ENCODE results near the gene COX7B.
"Not testable (repeated sequence)": the region's sequence is repeated elsewhere in the genome, so short reads cannot be mapped to it uniquely, and the experiment has no call there.

Gene COX7B, protein sequence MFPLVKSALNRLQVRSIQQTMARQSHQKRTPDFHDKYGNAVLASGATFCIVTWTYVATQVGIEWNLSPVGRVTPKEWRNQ

GRCh38 chrX:77899081-77899828, at the start of gene COX7B:
COX7B (plus strand) TSS chrX:77899468; CDS start chrX:77899554, 86 bp downstream.
- peak; percentile 45 for DNase-seq (ENCODE audit: low read depth)

- no peak for DNase-seq (ENCODE audit: low read depth)
Measured at GRCh38 chrX:77875372-77875771, 23.9 kb upstream of the COX7B start.

GRCh38 chrX:77881418-77881817, 17.9 kb upstream of the COX7B start:
- not testable (repeated sequence) for DNase-seq (ENCODE audit: low read depth)

- no peak for DNase-seq (ENCODE audit: low read depth)
Measured at GRCh38 chrX:77892887-77893286, 6.4 kb upstream of the COX7B start.

GRCh38 chrX:77893713-77894112, 5.6 kb upstream of the COX7B start:
- DNase-seq (ENCODE audit: low read depth) = no peak

DNA sequence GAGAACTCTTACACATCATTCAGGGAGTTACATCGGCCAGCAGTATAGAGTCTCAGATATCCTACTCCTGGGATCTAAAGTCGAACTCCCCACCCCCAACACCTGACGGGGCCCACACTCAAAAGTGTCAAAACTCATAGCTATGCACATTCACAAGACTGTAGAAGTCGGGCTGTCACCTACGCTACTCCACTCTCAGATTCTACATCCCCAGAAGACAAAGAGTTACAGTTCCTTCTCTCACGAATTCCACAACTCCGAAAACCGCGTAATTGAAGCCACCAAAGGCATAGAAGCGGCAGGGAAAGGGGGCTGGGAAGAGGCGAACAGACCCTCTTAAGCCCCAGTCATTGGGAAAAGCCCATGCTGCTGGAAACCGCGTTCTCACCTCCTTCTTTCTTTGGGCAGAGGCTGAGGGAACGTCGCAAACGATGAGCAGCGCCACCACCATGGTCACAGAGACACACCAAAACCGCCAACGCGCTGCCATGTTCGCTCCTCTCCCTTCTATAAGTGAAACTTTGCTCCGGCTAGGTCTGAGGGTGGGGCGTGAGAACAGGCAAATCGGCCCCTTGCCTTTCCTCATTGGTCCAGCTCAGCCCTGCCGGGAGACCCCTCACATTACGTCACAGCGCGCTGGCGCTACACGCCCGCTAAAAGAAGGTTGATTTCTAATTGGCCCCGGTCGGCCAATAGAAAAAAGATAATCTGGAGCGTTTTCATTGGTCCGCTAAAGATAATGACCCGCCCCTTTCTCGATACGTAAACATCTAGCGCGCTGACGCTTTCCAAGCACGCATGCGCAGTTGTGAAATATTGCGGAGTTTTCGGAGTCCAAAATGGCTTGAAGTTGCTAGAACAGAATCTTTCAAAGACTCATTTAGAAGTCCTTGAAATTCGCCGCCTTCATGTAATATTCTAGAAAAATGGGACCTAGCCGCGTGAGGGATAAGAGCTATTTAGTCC, 4.1 kb upstream of the COX7B start, which contains the start of gene MAGT1:
TSS of gene MAGT1 (minus strand) at position 515 of the 966 bp plus-strand sequence. CDS start at position 490, 25 bp downstream.
- DNase-seq (ENCODE audit: low read depth) = peak; percentile 82

DNA sequence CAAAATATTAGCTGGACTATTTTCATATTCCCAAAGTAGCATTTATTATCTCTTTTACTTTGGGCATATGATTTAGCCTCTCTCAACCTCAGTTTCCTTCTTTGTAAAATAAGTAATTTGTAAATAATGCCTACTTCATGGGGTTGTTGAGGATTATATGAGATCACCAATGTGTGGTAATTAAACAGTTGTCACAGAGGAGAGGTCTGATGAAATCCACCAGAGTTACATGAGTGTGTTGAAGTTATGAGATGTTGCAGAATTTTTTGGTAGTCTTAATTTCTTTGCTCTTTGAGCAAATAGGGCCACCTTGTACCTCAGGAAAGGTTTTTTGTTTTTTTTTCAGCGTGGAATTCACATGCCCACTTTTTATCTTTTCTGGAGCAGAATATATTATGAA, 1.4 kb downstream of the COX7B start:
- DNase-seq (ENCODE audit: low read depth) = no peak

DNA sequence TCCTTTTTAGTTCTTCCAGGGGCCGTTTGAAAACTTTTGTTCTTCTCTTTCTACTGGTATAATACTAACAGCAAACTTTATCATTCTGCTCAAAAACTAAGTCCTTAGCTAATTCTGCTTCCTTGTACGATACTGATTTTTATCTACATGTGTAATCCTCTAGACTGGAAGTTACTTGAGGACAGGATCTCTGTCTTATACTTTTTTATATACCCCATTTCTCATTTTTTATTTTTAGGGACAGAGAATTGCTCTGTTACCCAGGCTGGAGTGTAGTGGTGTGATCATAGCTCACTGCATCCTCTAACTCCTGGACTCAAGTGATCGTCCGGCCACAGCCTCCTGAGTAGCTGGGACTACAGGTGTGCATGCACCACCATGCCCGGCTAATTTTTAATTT, 2.2 kb downstream of the COX7B start:
- DNase-seq (ENCODE audit: low read depth) = no peak

DNA sequence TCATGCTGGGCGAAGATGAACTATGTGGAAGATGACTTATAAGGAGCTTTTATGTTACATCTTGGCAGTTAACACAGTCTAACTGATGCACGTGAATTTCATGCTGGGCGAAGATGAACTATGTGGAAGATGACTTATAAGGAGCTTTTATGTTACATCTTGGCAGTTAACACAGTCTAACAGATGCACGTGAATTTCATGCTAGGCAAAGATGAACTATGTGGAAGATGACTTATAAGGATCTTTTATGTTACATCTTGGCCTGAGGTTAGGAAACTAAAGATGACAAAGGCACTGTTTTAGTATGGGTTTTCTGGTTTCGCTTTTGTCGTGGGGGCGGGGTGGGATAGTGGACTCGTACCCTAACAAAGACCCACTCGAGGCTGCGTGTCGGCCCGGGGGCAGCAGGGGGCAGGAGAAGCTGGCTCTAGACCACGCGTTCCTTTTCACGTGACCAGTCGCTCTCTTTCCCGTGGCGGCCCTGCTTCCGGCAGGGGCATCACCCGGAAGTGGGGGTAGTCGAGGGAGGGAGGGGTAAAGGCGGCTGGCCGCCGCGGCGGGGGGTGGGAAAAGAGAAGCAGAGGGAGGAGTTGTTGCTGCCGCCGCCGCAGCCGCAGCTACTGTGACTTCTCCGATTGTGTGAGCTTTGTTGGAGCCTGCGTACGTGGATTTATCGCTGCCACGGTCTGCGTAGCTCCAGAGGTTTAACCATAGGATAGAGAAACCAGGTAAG, 11.0 kb downstream of the COX7B start, which contains the start of gene ATP7A:
TSS of gene ATP7A (plus strand) at position 586 of the 733 bp plus-strand sequence. CDS start 60,949 bp downstream, outside the sequence.
- peak; percentile 86 for DNase-seq (ENCODE audit: low read depth)

GRCh38 chrX:77917294-77917933, 18.1 kb downstream of the COX7B start:
- DNase-seq (ENCODE audit: low read depth) = no peak

GRCh38 chrX:77918568-77918967, 19.3 kb downstream of the COX7B start:
- no peak for DNase-seq (ENCODE audit: low read depth)

DNA sequence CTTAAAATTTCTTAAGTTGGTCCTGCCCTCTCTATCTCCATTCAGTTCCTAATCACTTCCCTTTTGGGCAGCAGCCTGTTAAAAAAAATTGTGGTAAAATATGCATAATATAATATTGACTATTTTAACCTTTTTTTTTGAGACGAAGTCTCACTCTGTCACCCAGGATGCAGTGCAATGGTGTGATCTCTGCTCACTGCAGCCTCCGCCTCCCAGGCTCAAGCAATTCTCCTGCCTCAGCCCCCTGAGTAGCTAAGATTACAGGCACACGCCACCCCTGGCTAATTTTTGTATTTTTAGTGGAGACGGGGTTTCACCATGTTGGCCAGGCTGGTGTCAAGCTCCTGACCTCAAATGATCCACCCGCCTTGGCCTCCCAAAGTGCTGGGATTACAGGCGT, 20.1 kb downstream of the COX7B start:
- DNase-seq (ENCODE audit: low read depth) = not testable (repeated sequence)

DNA sequence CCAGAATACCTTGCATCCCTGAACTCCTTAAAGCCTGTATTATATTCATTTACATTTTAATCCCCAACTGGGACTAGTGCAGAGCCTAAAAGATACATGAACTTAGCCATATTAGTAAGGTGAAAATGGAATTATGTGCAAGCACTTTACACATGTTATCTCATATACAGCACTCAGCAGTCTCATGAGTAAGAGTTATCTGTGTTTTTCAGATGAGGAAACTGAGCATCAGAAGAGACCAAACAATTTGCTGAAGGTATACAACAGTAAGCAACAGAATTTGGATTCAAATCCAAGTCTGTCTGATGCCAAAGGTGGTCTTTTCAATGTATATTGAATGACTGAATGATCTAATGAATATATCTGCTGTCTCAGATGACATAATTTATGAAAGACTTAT, 23.5 kb downstream of the COX7B start:
- DNase-seq (ENCODE audit: low read depth) = no peak

GRCh38 chrX:77924320-77924859, 25.1 kb downstream of the COX7B start:
- no peak for DNase-seq (ENCODE audit: low read depth)

DNA sequence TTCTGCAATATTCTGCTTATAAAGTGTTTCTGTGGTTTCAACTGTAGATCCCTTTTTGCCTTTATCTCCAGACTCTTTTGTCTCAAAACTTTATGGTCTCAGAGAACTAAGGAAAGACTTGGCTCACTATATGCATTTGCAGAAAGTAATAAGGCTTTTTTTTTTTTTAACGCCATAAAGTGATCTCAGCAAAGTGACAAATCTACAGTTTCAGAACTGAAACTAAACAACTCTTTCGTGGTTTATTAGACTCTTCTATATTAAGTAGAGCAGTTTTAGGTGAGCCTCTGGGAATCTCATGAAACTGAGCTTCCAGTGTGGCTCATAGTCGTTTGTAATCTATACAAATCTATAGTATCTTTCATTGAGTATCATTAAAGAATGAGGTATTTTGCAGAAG, 26.5 kb downstream of the COX7B start:
- no peak for DNase-seq (ENCODE audit: low read depth)

DNA sequence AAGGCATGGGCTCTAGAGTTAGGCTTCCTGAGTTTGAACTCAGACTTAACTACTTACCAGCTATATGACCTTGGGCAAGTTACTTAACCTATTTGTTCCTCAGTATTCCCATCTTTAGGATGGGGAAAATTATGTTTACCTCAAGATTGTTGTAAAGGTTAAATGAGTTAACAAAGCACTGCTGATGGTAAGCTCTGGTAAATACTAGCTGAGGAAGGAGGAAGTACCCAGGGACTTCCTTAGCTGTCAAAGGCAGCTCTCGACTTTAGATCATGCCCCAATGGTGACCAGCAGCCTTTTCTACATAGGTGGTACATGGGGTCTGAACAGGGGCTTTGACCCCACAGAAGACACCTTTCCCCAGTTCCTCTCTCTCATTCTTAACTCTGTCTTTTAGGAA, 31.3 kb downstream of the COX7B start:
- no peak for DNase-seq (ENCODE audit: low read depth)

DNA sequence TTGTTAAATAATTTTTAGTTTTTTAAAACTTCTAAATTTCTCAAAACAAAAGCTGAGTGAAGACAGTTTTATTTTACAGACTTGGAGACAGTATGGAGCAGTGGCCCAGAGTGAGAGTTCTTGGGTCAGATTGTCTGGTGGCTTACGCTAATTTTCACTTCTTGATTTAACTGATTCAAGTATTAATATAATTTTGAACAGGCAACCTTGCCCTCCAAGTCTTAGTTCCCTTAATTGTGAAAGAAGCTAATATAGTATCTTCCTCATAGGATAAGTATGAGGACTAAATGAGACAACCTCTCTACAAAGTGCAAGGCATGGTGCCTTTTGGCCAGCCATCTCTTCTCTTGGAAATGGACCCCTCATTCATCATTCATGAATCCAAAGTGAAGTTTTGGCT, 36.6 kb downstream of the COX7B start:
- no peak for DNase-seq (ENCODE audit: low read depth)

GRCh38 chrX:77936299-77936698, 37.0 kb downstream of the COX7B start:
- no peak for DNase-seq (ENCODE audit: low read depth)

DNA sequence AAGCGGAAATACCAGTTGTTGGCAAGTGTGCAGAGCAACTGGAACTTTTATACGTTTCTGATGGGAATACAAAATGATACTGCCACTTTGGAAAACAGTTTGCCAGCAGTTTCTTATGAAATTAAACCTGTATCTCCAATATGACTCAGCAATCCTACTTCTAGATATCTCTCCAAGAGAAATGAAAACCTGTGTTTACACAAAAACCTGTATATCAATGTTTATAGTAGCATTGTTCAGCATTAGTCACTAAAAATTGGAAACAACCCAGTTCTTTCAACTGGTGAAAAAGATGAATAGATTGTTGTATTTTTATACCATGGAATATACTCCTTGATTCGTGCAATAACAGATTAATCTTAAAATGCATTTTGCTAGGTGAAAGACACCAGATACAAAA, 38.0 kb downstream of the COX7B start:
- no peak for DNase-seq (ENCODE audit: low read depth)

DNA sequence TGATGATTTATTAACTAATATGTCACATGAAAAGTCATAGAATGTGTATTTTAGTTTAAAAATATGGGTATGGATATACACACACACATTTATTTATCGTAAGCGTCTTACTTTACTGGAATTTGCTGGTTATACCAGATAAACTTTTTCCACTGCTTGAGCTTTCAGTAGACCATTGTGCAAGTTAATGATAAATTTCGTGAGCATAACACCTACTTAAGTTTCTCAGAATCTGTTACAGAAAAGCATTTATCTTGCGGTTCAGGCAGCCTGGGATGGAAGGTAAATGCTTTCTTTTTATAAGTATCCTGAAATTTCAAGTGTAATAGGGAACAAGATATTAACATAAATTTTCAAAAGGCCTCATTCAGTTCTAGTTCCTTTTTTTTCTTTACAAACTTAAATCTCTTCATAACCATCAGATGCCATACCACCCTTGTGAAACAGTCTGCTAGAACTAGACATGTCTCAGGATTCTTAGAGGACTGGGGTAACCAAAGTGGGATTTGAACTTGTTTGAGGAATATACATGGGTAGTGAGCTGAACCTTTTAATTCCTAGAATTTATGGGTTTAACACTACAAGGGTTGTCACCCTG, 38.9 kb downstream of the COX7B start:
- no peak for DNase-seq (ENCODE audit: low read depth)

DNA sequence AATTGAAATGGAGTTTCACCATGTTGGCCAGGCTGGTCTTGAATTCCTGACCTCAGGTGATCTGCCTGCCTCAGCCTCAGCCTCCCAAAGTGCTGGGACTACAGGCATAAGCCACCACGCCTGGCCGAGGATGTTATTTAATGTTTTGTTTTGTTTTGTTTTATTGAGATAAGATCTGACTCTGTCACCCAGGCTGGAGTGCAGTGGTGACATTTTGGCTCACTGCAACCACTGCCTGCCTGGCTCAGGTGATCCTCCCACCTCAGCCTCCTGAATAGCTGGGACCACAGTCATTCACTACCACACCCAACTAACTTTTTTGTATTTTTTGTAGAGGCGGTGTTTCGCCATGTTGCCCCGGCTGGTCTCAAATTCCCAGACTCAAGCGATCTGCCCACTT, 45.8 kb downstream of the COX7B start:
- DNase-seq (ENCODE audit: low read depth) = not testable (repeated sequence)
